ENCODE measurements around the gene UNC93A. TPM values are rescaled to one million over a fixed set of nuclear protein-coding genes. Genes with fewer than 3 reads are reported as not detected.
"Not testable (repeated sequence)": the region's sequence is repeated elsewhere in the genome, so short reads cannot be mapped to it uniquely, and the experiment has no call there.

The UNC93A gene
- total and polyA plus RNA-seq, 4 donors = 0.11 TPM; not detected in 3

DNA sequence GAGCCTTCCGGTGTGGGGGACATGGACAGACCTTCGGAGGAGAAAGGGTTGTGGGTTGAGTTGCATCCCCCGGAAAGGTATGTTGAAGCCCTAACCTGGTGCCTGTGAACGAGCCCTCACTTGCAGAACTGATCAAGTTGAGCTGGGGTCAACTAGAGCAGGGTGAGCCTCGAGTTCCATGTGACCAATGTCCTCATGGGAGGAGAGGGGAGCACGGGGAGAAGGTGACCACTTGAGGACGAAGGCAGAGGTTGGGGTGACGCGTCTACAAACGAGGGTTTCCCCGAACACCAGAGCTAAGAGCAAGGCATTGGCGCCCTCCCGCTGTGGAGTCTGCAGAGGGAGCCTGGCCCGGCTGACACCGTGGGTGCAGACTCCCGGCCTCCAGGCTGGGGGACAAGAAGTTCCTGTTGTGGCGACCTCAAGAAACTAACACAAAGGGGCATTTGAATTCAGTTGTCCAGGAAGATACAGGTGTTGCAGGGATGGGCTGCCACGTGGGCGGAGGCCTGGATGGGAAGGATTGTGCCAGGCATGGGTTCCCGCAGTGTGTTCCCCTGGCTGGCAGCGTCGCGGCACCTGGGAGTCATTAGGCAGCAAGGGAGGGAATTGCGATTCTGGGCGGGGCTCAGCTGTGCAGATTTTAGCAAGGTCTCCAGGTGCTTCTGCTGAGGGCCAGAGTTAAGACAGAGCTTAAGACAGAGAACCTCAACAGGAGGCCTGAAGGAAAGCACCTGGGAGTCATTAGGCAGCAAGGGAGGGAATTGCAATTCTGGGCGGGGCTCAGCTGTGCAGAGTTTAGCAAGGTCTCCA is 20.4 kb upstream of the UNC93A start:
- H3K27me3 ChIP-seq (ENCODE audit: control insufficient read depth, insufficient read depth, low read length) = no peaks in the 10 kb centered on the region
- no peak overlapping the region for H3K27ac ChIP-seq (ENCODE audit: low read depth, low read length)
- no peak for DNase-seq (ENCODE audit: low read depth in 4 of 6, low spot score in 6 of 6)
- no peaks in the 10 kb centered on the region for H3K9me3 ChIP-seq (ENCODE audit: control insufficient read depth, insufficient read depth, low read length)
- H3K36me3 ChIP-seq (ENCODE audit: control insufficient read depth, insufficient read depth, low read length) = no peaks in the 10 kb centered on the region
- H3K4me3 ChIP-seq (ENCODE audit: low read depth, low read length) = no peak overlapping the region
- WGBS (ENCODE audit: insufficient coverage) = 95% methylated on average over 26 of the region's 26 CpGs
- peaks cover 5% of the 10 kb centered on the region for H3K4me1 ChIP-seq (ENCODE audit: control insufficient read depth, insufficient read depth, low read length)

DNA sequence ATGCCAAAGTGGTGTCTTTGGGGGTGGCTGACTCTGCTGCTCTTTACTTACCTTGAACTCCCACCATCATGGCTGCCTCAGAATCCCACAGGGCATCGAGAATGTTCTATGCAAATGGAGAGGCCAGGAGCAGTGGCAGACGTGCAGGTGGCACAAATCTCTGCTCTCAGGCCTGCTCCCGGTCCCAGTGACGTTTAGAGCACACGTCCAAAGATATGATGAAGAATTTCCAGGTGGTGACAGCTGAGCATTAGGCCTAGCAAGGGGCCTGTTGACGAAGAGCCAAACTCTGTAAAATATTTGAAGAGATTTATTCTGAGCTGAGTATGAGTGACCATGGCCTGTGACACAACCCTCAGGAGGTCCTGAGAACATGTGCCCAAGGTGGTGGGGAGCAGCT is 19.0 kb upstream of the UNC93A start:
- no peak for DNase-seq (ENCODE audit: low read depth in 4 of 6, low spot score in 6 of 6)
- WGBS (ENCODE audit: insufficient coverage) = 85% methylated on average over 6 of the region's 6 CpGs
- Histone ChIP-seq H3K4me3 (ENCODE audit: low read depth, low read length) (no peak overlapping the region), H3K27me3 (ENCODE audit: control insufficient read depth, insufficient read depth, low read length) (no peaks in the 10 kb centered on the region), H3K4me1 (ENCODE audit: control insufficient read depth, insufficient read depth, low read length) (no peaks in the 10 kb centered on the region), H3K36me3 (ENCODE audit: control insufficient read depth, insufficient read depth, low read length) (no peaks in the 10 kb centered on the region), H3K27ac (ENCODE audit: low read depth, low read length) (no peak overlapping the region), H3K9me3 (ENCODE audit: control insufficient read depth, insufficient read depth, low read length) (no peaks in the 10 kb centered on the region)

DNA sequence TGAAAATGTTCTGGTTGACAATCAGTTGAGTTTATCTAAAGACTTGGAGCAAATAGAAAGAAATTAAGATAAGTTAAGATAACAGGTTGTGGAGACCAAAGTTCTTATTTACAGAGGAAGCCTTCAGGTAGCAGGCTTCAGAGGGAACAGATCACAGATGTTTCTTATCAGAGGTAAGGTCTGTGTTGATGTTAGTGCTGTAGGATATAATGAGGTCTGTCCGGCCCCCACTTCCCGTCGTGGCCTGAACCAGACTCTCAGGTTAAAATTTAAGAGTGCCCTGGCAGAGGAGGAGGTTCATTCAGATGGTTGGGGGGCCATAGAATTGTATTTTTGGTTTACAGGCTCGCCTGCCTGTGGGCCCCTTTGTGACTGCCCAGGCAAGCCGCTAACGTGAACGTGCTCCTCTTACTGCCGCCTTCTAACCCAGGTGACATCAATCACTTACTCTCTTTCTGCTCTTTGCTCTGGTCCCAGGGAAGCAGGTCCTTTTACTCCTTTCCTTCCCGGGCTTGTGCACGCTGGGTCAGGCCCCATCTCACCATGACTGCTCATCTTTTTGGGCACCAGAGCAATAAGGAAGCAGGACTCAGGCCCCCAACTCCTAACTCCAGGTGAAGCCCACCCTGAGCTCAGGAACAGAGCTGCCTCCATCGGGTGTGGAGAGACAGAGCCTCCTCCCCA is 18.3 kb upstream of the UNC93A start:
- no peak overlapping the region for H3K27ac ChIP-seq (ENCODE audit: low read depth, low read length)
- no peaks in the 10 kb centered on the region for H3K9me3 ChIP-seq (ENCODE audit: control insufficient read depth, insufficient read depth, low read length)
- 81% methylated on average over 11 of the region's 11 CpGs for WGBS (ENCODE audit: insufficient coverage)
- no peaks in the 10 kb centered on the region for H3K4me1 ChIP-seq (ENCODE audit: control insufficient read depth, insufficient read depth, low read length)
- H3K4me3 ChIP-seq (ENCODE audit: low read depth, low read length) = no peak overlapping the region
- DNase-seq (ENCODE audit: low read depth in 4 of 6, low spot score in 6 of 6) = no peak
- no peaks in the 10 kb centered on the region for H3K27me3 ChIP-seq (ENCODE audit: control insufficient read depth, insufficient read depth, low read length)
- no peaks in the 10 kb centered on the region for H3K36me3 ChIP-seq (ENCODE audit: control insufficient read depth, insufficient read depth, low read length)

DNA sequence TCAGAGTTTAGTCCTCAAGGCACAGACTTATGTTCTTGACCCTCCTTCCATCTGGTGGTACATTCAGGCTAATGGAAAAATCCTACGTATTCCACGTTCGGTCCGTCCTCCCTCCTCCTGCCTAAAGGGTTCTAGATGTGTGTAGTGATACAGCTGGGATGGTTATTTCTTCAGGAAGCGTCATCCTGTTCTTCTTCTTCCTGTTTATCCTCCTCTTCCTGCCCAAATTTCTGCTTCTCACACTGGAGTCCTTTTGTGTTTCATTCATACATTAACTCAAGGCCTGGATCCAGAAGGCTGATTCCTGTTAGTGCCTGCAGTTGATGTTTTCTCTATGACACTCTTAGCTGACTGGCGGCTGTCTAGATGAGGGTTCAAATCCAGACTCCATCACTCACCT is 16.8 kb upstream of the UNC93A start:
- Histone ChIP-seq H3K4me3 (ENCODE audit: low read depth, low read length) (no peak overlapping the region), H3K36me3 (ENCODE audit: control insufficient read depth, insufficient read depth, low read length) (no peaks in the 10 kb centered on the region), H3K4me1 (ENCODE audit: control insufficient read depth, insufficient read depth, low read length) (peaks cover 3% of the 10 kb centered on the region), H3K27me3 (ENCODE audit: control insufficient read depth, insufficient read depth, low read length) (no peaks in the 10 kb centered on the region), H3K9me3 (ENCODE audit: control insufficient read depth, insufficient read depth, low read length) (no peaks in the 10 kb centered on the region), H3K27ac (ENCODE audit: low read depth, low read length) (no peak overlapping the region)
- WGBS (ENCODE audit: insufficient coverage) = 90% methylated on average over 1 of the region's 6 CpGs
- no peak for DNase-seq (ENCODE audit: low read depth in 4 of 6, low spot score in 6 of 6)

GRCh38 chr6:167275001-167275400 is 16.1 kb upstream of the UNC93A start:
- Histone ChIP-seq H3K4me3 (ENCODE audit: low read depth, low read length) (no peak overlapping the region), H3K27me3 (ENCODE audit: control insufficient read depth, insufficient read depth, low read length) (no peaks in the 10 kb centered on the region), H3K4me1 (ENCODE audit: control insufficient read depth, insufficient read depth, low read length) (peaks cover 3% of the 10 kb centered on the region), H3K27ac (ENCODE audit: low read depth, low read length) (no peak overlapping the region), H3K9me3 (ENCODE audit: control insufficient read depth, insufficient read depth, low read length) (no peaks in the 10 kb centered on the region), H3K36me3 (ENCODE audit: control insufficient read depth, insufficient read depth, low read length) (no peaks in the 10 kb centered on the region)
- DNase-seq (ENCODE audit: low read depth in 4 of 6, low spot score in 6 of 6) = no peak
- WGBS (ENCODE audit: insufficient coverage) = 83% methylated on average over 7 of the region's 8 CpGs

DNA sequence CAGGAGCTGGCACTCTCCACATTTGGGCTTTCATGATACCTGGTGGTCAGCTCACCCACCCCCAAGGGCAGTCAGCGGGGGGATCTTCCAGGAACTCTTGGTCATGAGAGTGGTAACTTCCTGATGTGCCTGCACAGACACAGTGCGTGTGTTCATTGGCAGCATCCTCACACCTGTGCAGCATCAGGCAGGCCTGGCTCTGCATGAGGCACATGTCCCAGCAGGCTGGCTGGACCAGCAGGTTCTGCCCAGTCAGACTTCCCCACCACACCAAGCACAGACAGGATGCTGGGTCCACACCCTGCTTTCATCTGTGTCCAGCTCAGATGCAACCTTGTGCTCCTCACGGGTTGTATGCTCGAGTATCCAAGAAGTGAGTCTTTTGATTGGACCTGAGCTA is 15.7 kb upstream of the UNC93A start:
- Histone ChIP-seq H3K4me3 (ENCODE audit: low read depth, low read length) (no peak overlapping the region), H3K27ac (ENCODE audit: low read depth, low read length) (no peak overlapping the region), H3K27me3 (ENCODE audit: control insufficient read depth, insufficient read depth, low read length) (no peaks in the 10 kb centered on the region), H3K36me3 (ENCODE audit: control insufficient read depth, insufficient read depth, low read length) (no peaks in the 10 kb centered on the region), H3K4me1 (ENCODE audit: control insufficient read depth, insufficient read depth, low read length) (peaks cover 3% of the 10 kb centered on the region), H3K9me3 (ENCODE audit: control insufficient read depth, insufficient read depth, low read length) (no peaks in the 10 kb centered on the region)
- no peak for DNase-seq (ENCODE audit: low read depth in 4 of 6, low spot score in 6 of 6)
- 95% methylated on average over 2 of the region's 4 CpGs for WGBS (ENCODE audit: insufficient coverage)

DNA sequence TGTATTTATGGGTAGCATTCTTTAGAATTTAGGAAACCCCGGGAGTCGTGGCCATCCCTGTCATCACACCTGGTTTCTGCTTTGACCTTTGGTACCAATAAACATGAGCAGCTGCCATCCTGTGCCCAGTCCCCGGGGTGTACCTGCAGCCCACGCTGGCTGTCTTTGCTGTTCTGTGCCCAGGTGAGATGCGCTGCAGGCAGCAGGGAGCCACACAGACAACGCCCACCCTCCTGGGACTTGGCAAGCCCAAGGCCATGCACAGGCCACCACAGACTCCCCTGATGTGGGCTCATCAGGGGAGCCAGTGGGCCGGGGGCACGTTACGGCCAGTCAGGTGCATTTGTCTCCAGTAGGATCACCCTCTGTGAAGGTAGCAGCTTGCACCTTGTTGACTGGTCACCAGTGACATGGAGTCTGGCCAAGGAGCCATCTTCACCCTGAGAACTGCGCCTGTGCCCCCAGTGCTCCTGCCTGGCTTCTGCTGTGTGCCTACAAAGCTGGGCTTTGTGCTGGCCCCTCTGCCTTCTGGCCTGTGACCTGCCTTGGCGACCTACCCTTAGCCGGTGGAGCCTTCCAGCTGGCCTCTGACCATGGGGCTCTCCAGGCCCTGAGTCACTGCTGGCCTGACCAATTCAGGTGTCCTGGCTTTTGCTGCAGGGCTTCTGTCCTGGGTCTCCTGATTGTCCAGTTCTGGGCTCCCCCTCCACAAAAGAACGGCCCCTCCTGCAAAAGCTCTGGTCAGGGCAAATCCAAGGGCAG is 14.2 kb upstream of the UNC93A start:
- H3K4me3 ChIP-seq (ENCODE audit: low read depth, low read length) = no peak overlapping the region
- H3K9me3 ChIP-seq (ENCODE audit: control insufficient read depth, insufficient read depth, low read length) = no peaks in the 10 kb centered on the region
- no peaks in the 10 kb centered on the region for H3K36me3 ChIP-seq (ENCODE audit: control insufficient read depth, insufficient read depth, low read length)
- H3K4me1 ChIP-seq (ENCODE audit: control insufficient read depth, insufficient read depth, low read length) = peaks cover 3% of the 10 kb centered on the region
- no peak overlapping the region for H3K27ac ChIP-seq (ENCODE audit: low read depth, low read length)
- DNase-seq (ENCODE audit: low read depth in 4 of 6, low spot score in 6 of 6) = no peak
- 86% methylated on average over 13 of the region's 13 CpGs for WGBS (ENCODE audit: insufficient coverage)
- no peaks in the 10 kb centered on the region for H3K27me3 ChIP-seq (ENCODE audit: control insufficient read depth, insufficient read depth, low read length)

- 90% methylated on average over 7 of the region's 16 CpGs for WGBS (ENCODE audit: insufficient coverage)
- H3K4me3 ChIP-seq (ENCODE audit: low read depth, low read length); DNase-seq (ENCODE audit: low read depth in 4 of 6, low spot score in 6 of 6); H3K27ac ChIP-seq (ENCODE audit: low read depth, low read length); H3K4me1 ChIP-seq (ENCODE audit: control insufficient read depth, insufficient read depth, low read length); H3K27me3 ChIP-seq (ENCODE audit: control insufficient read depth, insufficient read depth, low read length); H3K9me3 ChIP-seq (ENCODE audit: control insufficient read depth, insufficient read depth, low read length); H3K36me3 ChIP-seq (ENCODE audit: control insufficient read depth, insufficient read depth, low read length): not testable (repeated sequence)
Observed at GRCh38 chr6:167278173-167278940, 12.8 kb upstream of the UNC93A start.

- Histone ChIP-seq H3K4me3 (ENCODE audit: low read depth, low read length) (no peak overlapping the region), H3K27me3 (ENCODE audit: control insufficient read depth, insufficient read depth, low read length) (no peaks in the 10 kb centered on the region), H3K9me3 (ENCODE audit: control insufficient read depth, insufficient read depth, low read length) (no peaks in the 10 kb centered on the region), H3K36me3 (ENCODE audit: control insufficient read depth, insufficient read depth, low read length) (no peaks in the 10 kb centered on the region), H3K27ac (ENCODE audit: low read depth, low read length) (no peak overlapping the region), H3K4me1 (ENCODE audit: control insufficient read depth, insufficient read depth, low read length) (peaks cover 3% of the 10 kb centered on the region)
- WGBS (ENCODE audit: insufficient coverage) = 73% methylated on average over 2 of the region's 3 CpGs
- peak in 1 of 6 donors; percentile 31 for DNase-seq (ENCODE audit: low read depth in 4 of 6, low spot score in 6 of 6)
Observed at GRCh38 chr6:167279766-167280446, 11.2 kb upstream of the UNC93A start.
